HepG2 (cell line): ENCODE data around the gene SH3BP5. TPM values are rescaled to one million over a fixed set of nuclear protein-coding genes. Genes with fewer than 3 reads are reported as not detected.

ENCODE experiments used
- ATAC-seq: fragments of 200-7000 bp; cut with Tn5 transposase; 3 replicates; pipeline ENCODE4 v1.9.1; 2020; ENCODE audit warnings: mild to moderate bottlenecking, moderate library complexity
- BruUV-seq: library from RNA; stranded (reverse); fragments of 400-500 nt; replicated peaks from 2 replicates; lab custom pipeline; 2021; lab: Mats Ljungman, UMichigan
- CTCF ChIA-PET: fragments of 300-600 bp; formaldehyde crosslinking; extraction: SDS; loops from one replicate; lab custom pipeline; 2021; ENCODE audit warnings: low total read pairs, inconsistent platforms, low intra/inter-chr PET ratio; lab: Yijun Ruan, JAX
- POLR2A ChIA-PET: fragments of 350-600 bp; sonication (Branson Sonifier 250); formaldehyde crosslinking; loops from one replicate; lab custom pipeline; 2020; ENCODE audit warnings: antibody characterized with exemption, inconsistent platforms; lab: Yijun Ruan, JAX
- DNase-seq: peaks from one replicate; pipeline ENCODE4 v3.0.0-alpha.2; 2015; ENCODE audit warnings: low spot score
- FAIRE-seq: peaks from 3 replicates; lab custom pipeline; 2011; peaks lifted over from hg19 to GRCh38; lab: Jason Lieb, UNC
- H2AFZ ChIP-seq: one replicate; pipeline ENCODE4 v1.6.1; 2011; ENCODE audit warnings: low read length, inconsistent platforms
- H3K27ac ChIP-seq: fragments of 300-600 bp; 3 replicates; pipeline ENCODE4 v1.8.0; 2011; ENCODE audit warnings: mixed run types, mild to moderate bottlenecking, mixed read lengths, low read length, inconsistent platforms; ENCODE audit not compliant: insufficient read depth; ENCODE audit errors: extremely low read length
- H3K27me3 ChIP-seq, 2 experiments: fragments of 200-600 bp in 1 of 2; 2 replicates in 1 of 2; 3 replicates in 1 of 2; pipeline versions ENCODE4 v1.6.0 to v1.8.0; 2011; ENCODE audit warnings: low read length in 2 of 2, mild to moderate bottlenecking in 2 of 2, moderate library complexity in 2 of 2, inconsistent platforms in 1 of 2; ENCODE audit not compliant: insufficient read depth in 2 of 2, control insufficient read depth in 1 of 2
- H3K36me3 ChIP-seq, 2 experiments: fragments of 200-600 bp in 1 of 2; replicated peaks in 1 of 2; 2 replicates in 1 of 2; 3 replicates in 1 of 2; pipeline versions ENCODE4 v1.5.1 to v1.8.0; 2011; ENCODE audit warnings: low read length in 2 of 2, inconsistent platforms in 1 of 2; ENCODE audit not compliant: insufficient read depth in 2 of 2, control insufficient read depth in 1 of 2
- H3K4me1 ChIP-seq: 2 replicates; pipeline ENCODE4 v1.5.1; 2012; ENCODE audit warnings: low read length, inconsistent platforms; ENCODE audit not compliant: insufficient read depth
- H3K4me2 ChIP-seq: 2 replicates; pipeline ENCODE4 v1.6.0; 2011; ENCODE audit warnings: low read depth, low read length, inconsistent platforms
- H3K4me3 ChIP-seq, 3 experiments: fragments of 200-600 bp in 1 of 3; sonication (generic), shearing (Covaris generic) in 1 of 3; replicated peaks in 1 of 3; 2 replicates each; pipeline ENCODE4 v1.5.1; 2011 to 2016; ENCODE audit warnings: low read length in 3 of 3, inconsistent platforms in 2 of 3, low read depth in 2 of 3, mild to moderate bottlenecking in 2 of 3, control low read depth in 1 of 3, mixed read lengths in 1 of 3; ENCODE audit not compliant: insufficient read depth in 1 of 3
- H3K79me2 ChIP-seq: one replicate; pipeline ENCODE4 v1.6.1; 2011; ENCODE audit warnings: low read length, inconsistent platforms; ENCODE audit not compliant: insufficient read depth
- H3K9ac ChIP-seq: 2 replicates; pipeline ENCODE4 v1.6.0; 2011; ENCODE audit warnings: mild to moderate bottlenecking, low read depth, low read length, inconsistent platforms; ENCODE audit not compliant: insufficient read depth
- H3K9me3 ChIP-seq: 2 replicates; pipeline ENCODE4 v1.5.1; 2012; ENCODE audit warnings: mild to moderate bottlenecking, low read length
- H4K20me1 ChIP-seq: 2 replicates; pipeline ENCODE4 v1.6.0; 2011; ENCODE audit warnings: inconsistent platforms, mild to moderate bottlenecking, low read length, moderate library complexity; ENCODE audit not compliant: insufficient read depth
- ARNT2 ChIP-seq: sonication (generic); formaldehyde crosslinking; IDR thresholded peaks from 2 replicates; pipeline ENCODE4 v1.8.0; 2022; ENCODE audit warnings: mild to moderate bottlenecking, low read depth, missing genetic modification reagents, moderate library complexity
- BCL3 ChIP-seq: sonication (generic); formaldehyde crosslinking; IDR thresholded peaks from 2 replicates; pipeline ENCODE4 v1.5.1; 2020; ENCODE audit warnings: mild to moderate bottlenecking, missing genetic modification reagents, moderate library complexity
- HNF1B ChIP-seq: sonication (generic); formaldehyde crosslinking; IDR thresholded peaks from 2 replicates; pipeline ENCODE4 v1.5.1; 2020; ENCODE audit warnings: mild to moderate bottlenecking, moderate library complexity, missing genetic modification reagents
- MAFF ChIP-seq: IDR thresholded peaks from 2 replicates; pipeline ENCODE4 v1.6.1; 2011; ENCODE audit warnings: low read depth, low read length, improper control_type of control experiment
- MAFK ChIP-seq, 2 experiments: IDR thresholded peaks in 1 of 2; conservative IDR thresholded peaks in 1 of 2; 2 replicates each; pipeline ENCODE4 v1.6.1; 2011; ENCODE audit warnings: improper control_type of control experiment in 2 of 2, low read length in 2 of 2
- NFE2L2 ChIP-seq: fragments of 150-350 bp; IDR thresholded peaks from 2 replicates; pipeline ENCODE4 v1.6.1; 2014; ENCODE audit warnings: low read length
- RFX5 ChIP-seq: IDR thresholded peaks from 2 replicates; pipeline ENCODE4 v1.6.1; 2011; ENCODE audit warnings: low read depth, low read length, improper control_type of control experiment
- SMYD3 ChIP-seq: sonication (generic); formaldehyde crosslinking; IDR thresholded peaks from 2 replicates; pipeline ENCODE4 v1.8.1; 2023; ENCODE audit warnings: mild to moderate bottlenecking, missing genetic modification reagents
- SSRP1 ChIP-seq: IDR thresholded peaks from 2 replicates; pipeline ENCODE4 v1.6.1; 2016; ENCODE audit warnings: control low read depth
- ZNF121 ChIP-seq: sonication (generic); formaldehyde crosslinking; IDR thresholded peaks from 2 replicates; pipeline ENCODE4 v1.5.0; 2020; ENCODE audit warnings: mild to moderate bottlenecking, missing genetic modification reagents
- ZNF484 ChIP-seq: sonication (generic); formaldehyde crosslinking; IDR thresholded peaks from 2 replicates; pipeline ENCODE4 v1.5.1; 2020; ENCODE audit warnings: mild to moderate bottlenecking, low read depth, missing genetic modification reagents, borderline replicate concordance
- ZNF563 ChIP-seq: sonication (generic); formaldehyde crosslinking; IDR thresholded peaks from 2 replicates; pipeline ENCODE4 v1.8.0; 2022; ENCODE audit warnings: mild to moderate bottlenecking, moderate library complexity, missing genetic modification reagents
- ZNF598 ChIP-seq: sonication (generic); formaldehyde crosslinking; IDR thresholded peaks from 2 replicates; pipeline ENCODE4 v1.5.1; 2020; ENCODE audit warnings: mild to moderate bottlenecking, missing genetic modification reagents, borderline replicate concordance
- WGBS: methylation state at CpG from one replicate; pipeline ENCODE4 v1.1.6; 2017; ENCODE audit warnings: low lambda C conversion rate; 5-methylcytosine and 5-hydroxymethylcytosine counted together
- in situ Hi-C: cut with HindIII; loops from 2 replicates; pipeline ENCODE4 v1.10.0; 2017; ENCODE audit warnings: low pct_unique_long_range_greater_than_20kb; ENCODE audit not compliant: extremely low pct_ligation_motif_present
- intact Hi-C: fragments of 100-400 bp; cut with micrococcal nuclease; formaldehyde crosslinking; loops from one replicate; pipeline ENCODE4 v1.10.0; 2022; ENCODE audit not compliant: unreplicated experiment
- polyA plus RNA-seq, 8 experiments: library from polyadenylated mRNA; depleted of rRNA in 3 of 8; stranded (reverse) in 7 of 8; unstranded in 1 of 8; fragments of >200 nt; fragmentation: Illumina TruSeq in 4 of 8; extraction: Trizol in 4 of 8; gene quantifications; 2 replicates each; pipeline versions ENCODE4 v1.2.1 to v1.2.3, GENCODE V29; 2011 to 2016; ENCODE audit warnings: low read depth in 4 of 8, missing spikeins in 1 of 8, mixed read lengths in 1 of 8; ENCODE audit not compliant: insufficient read depth in 1 of 8
- total RNA-seq, 5 experiments: library from RNA; depleted of rRNA; stranded (reverse); fragments of >200 nt; fragmentation: Illumina TruSeq; extraction: Trizol; gene quantifications; 2 replicates each; pipeline ENCODE4 v1.2.3, GENCODE V29; 2016; ENCODE audit warnings: low read depth in 1 of 5

The SH3BP5 gene
- total and polyA plus RNA-seq, 2 of the 13 experiments (the other 11 are each of a cell fraction or from before 2014, with no cell fraction given), result 0.09 to 0.16 TPM

- 69% methylated on average over 10 of the region's 10 CpGs for WGBS
- H3K36me3 ChIP-seq, result no peaks in the 10 kb centered on the region
- in situ Hi-C loops, result no loop called here
- CTCF ChIA-PET, result no interaction called here
- H3K4me1 ChIP-seq, result peaks cover 10% of the 10 kb centered on the region
- intact Hi-C loops, result loop anchor here (5.0 kb wide), 1 partner anchor 66 kb away; no protein-coding TSS in a partner anchor
- ATAC-seq (no peak), FAIRE-seq (no peak), DNase-seq (no peak)
- no peaks in the 10 kb centered on the region for H4K20me1 ChIP-seq
- no TSS peak for BruUV-seq
- peak; percentile 60; the same call in 1 of the 2 replicates for TF ChIP-seq ZNF121 (CRISPR knock-in tag)
- no peak for TF ChIP-seq RFX5
- peak; percentile 85 to 90 for TF ChIP-seq MAFK (conservative IDR thresholded peaks at IDR 0.05 in 1 of 2, IDR thresholded peaks at IDR 0.05 in 1 of 2; ENCODE audit: low read length in 2 of 2)
- TF ChIP-seq NFE2L2, result peak; percentile 86
- peak; percentile 85 for TF ChIP-seq MAFF
- peak overlapping the region in 2 of 3 experiments; percentile 56 to 81; a peak in 2 of 6 replicates for H3K4me3 ChIP-seq
- H3K79me2 ChIP-seq, result no peaks in the 10 kb centered on the region
- peak overlapping the region; percentile 93; the same call in 1 of the 2 replicates for H3K4me2 ChIP-seq
- H3K9ac ChIP-seq, result no peak overlapping the region
- POLR2A ChIA-PET, result no interaction called here
- no peak overlapping the region for H3K27ac ChIP-seq
- H3K9me3 ChIP-seq, result no peaks in the 10 kb centered on the region
- H3K27me3 ChIP-seq, result peaks cover 8 to 35% of the 10 kb centered on the region in 2 experiments; a peak in 4 of 5 replicates
- H2AFZ ChIP-seq, result no peak overlapping the region
Measured at GRCh38 chr3:15333099-15333955, 941 bp upstream of the SH3BP5 start.

GRCh38 chr3:15331606-15332404, 581 bp downstream of the SH3BP5 start:
- peak overlapping the region; percentile 56 to 81 (median 61); a peak in 5 of 6 replicates for H3K4me3 ChIP-seq
- intact Hi-C loops, result loop anchor here (5.0 kb wide), 1 partner anchor 65 kb away; no protein-coding TSS in a partner anchor
- BruUV-seq, result no TSS peak
- ATAC-seq (peak; percentile 62), DNase-seq (no peak), FAIRE-seq (no peak)
- no peaks in the 10 kb centered on the region for H4K20me1 ChIP-seq
- H3K27me3 ChIP-seq, result peaks cover 8 to 35% of the 10 kb centered on the region in 2 experiments; a peak in 4 of 5 replicates
- H3K9ac ChIP-seq, result peak overlapping the region; percentile 34; the same call in 1 of the 2 replicates
- peak overlapping the region; percentile 93 for H3K4me2 ChIP-seq
- H2AFZ ChIP-seq, result peak overlapping the region; percentile 5
- no peaks in the 10 kb centered on the region for H3K79me2 ChIP-seq
- POLR2A ChIA-PET, result no interaction called here
- no peaks in the 10 kb centered on the region for H3K36me3 ChIP-seq
- no peak overlapping the region for H3K27ac ChIP-seq
- in situ Hi-C loops, result no loop called here
- H3K9me3 ChIP-seq, result no peaks in the 10 kb centered on the region
- 27% methylated on average over 16 of the region's 71 CpGs for WGBS
- CTCF ChIA-PET, result no interaction called here
- H3K4me1 ChIP-seq, result peaks cover 10% of the 10 kb centered on the region
- TF ChIP-seq ZNF598 (CRISPR knock-in tag) (no peak), SSRP1 (CRISPR knock-in tag) (no peak), BCL3 (CRISPR knock-in tag) (0 out of 2 replicates have a peak, but pooled peaks have one; percentile 17), ARNT2 (no peak), HNF1B (CRISPR knock-in tag) (no peak), ZNF563 (CRISPR knock-in tag) (peak; percentile 63; the same call in 1 of the 2 replicates), ZNF484 (CRISPR knock-in tag) (no peak), SMYD3 (CRISPR knock-in tag) (no peak)
